NCI-H187 treated with DMSO at 0.1 percent for 48 hours (cell line): ENCODE results near the gene KCND1.

Source experiments
- DNase-seq: peaks from one replicate; lab custom pipeline; 2025; lab: John Stamatoyannopoulos, UW

Gene KCND1

GRCh38 chrX:48911412-48912182, 60.0 kb downstream of the KCND1 start, which contains the start of gene SLC35A2:
Gene SLC35A2 (minus strand): TSS chrX:48911646. CDS start chrX:48911636, 10 bp downstream.
- DNase-seq: peak; percentile 52
